Lung (tissue), 12 donors: ENCODE results near the gene ART5. TPM values are rescaled to one million over a fixed set of nuclear protein-coding genes. Genes with fewer than 3 reads are reported as not detected.
"Not testable (repeated sequence)": the region's sequence is repeated elsewhere in the genome, so short reads cannot be mapped to it uniquely, and the experiment has no call there.

Source experiments
- ATAC-seq: fragments of 200-7000 bp; cut with Tn5 transposase; one replicate; pipeline ENCODE4 v1.9.1; 2020; ENCODE audit warnings: moderate number of reproducible peaks; ENCODE audit not compliant: insufficient read depth, low FRiP score
- DNase-seq, 3 donors: peaks; one replicate each; pipeline ENCODE4 v3.0.0-alpha.2; 2013 to 2017
- H3K27ac ChIP-seq, 2 donors: one replicate each; pipeline ENCODE4 v1.5.1; 2013; ENCODE audit warnings: mild to moderate bottlenecking in 2 of 2, moderate library complexity in 2 of 2, control low read depth in 1 of 2, inconsistent platforms in 1 of 2, low read depth in 1 of 2, low read length in 1 of 2
- H3K27me3 ChIP-seq, 3 donors: one replicate each; pipeline ENCODE4 v1.5.1; 2013; ENCODE audit warnings: low read length in 2 of 3; ENCODE audit not compliant: control insufficient read depth in 3 of 3, insufficient read depth in 3 of 3
- H3K36me3 ChIP-seq, 4 donors: one replicate each; pipeline ENCODE4 v1.5.1; 2013; ENCODE audit warnings: low read length in 4 of 4, mild to moderate bottlenecking in 1 of 4, moderate library complexity in 1 of 4; ENCODE audit not compliant: control insufficient read depth in 4 of 4, insufficient read depth in 4 of 4
- H3K4me1 ChIP-seq, 5 donors: one replicate each; pipeline ENCODE4 v1.5.1; 2013; ENCODE audit warnings: low read length in 5 of 5, mild to moderate bottlenecking in 2 of 5, moderate library complexity in 1 of 5; ENCODE audit not compliant: control insufficient read depth in 5 of 5, insufficient read depth in 5 of 5
- H3K4me3 ChIP-seq: one replicate; pipeline ENCODE4 v1.5.1; 2013; ENCODE audit warnings: mild to moderate bottlenecking, control low read depth, moderate library complexity
- H3K9ac ChIP-seq, 2 donors: one replicate each; pipeline ENCODE4 v1.5.1; 2013; ENCODE audit warnings: low read length in 2 of 2, control low read depth in 1 of 2; ENCODE audit not compliant: insufficient read depth in 1 of 2
- H3K9me3 ChIP-seq, 4 donors: one replicate each; pipeline ENCODE4 v1.5.1; 2013; ENCODE audit warnings: low read length in 3 of 4, mild to moderate bottlenecking in 1 of 4, moderate library complexity in 1 of 4; ENCODE audit not compliant: control insufficient read depth in 4 of 4, insufficient read depth in 3 of 4
- CTCF ChIP-seq: IDR thresholded peaks from 2 replicates; pipeline ENCODE4 v1.5.1; 2012; ENCODE audit warnings: mild to moderate bottlenecking; ENCODE audit errors: control extremely low read depth, extremely low read depth
- whole genome bisulfite sequencing, 2 donors: extraction: QIAGEN DNeasy Blood & Tissue Kit; methylation state at CpG; one replicate each; pipeline ENCODE4 v1.1.7; 2013; 5-methylcytosine and 5-hydroxymethylcytosine counted together
- polyA plus RNA-seq, 2 donors: library from polyadenylated mRNA; stranded (reverse); fragments of 200-250 nt; gene quantifications; one replicate each; pipeline ENCODE4 v1.2.1, GENCODE V29; 2013
- total RNA-seq, 2 donors: library from RNA; depleted of rRNA in 1 of 2; stranded (reverse); fragments of >200 nt in 1 of 2; gene quantifications; one replicate each; pipeline ENCODE4 v1.2.1, GENCODE V29; 2014 to 2021
- donor health status: control.
- donor health status: control.
- donor health status: Bipolar disorder and iron deficiency.
- donor health status: healthy.
- donor health status: DM: yes; HTN: yes; CAD: no.

The ART5 gene
- total and polyA plus RNA-seq, 4 donors: 0.08 to 1.7 (median 0.61) TPM

- 90 to 97% methylated on average over 8 of the region's 8 CpGs for WGBS, 2 donors
- H3K27ac ChIP-seq: no peak overlapping the region
- no peak for TF ChIP-seq CTCF
- DNase-seq: no peak
- H3K9ac ChIP-seq: no peak overlapping the region
- H3K27me3 ChIP-seq: no peaks in the 10 kb centered on the region
- H3K9me3 ChIP-seq: no peaks in the 10 kb centered on the region
- H3K4me3 ChIP-seq: no peak overlapping the region
- no peak for ATAC-seq
- H3K4me1 ChIP-seq: no peaks in the 10 kb centered on the region
- no peaks in the 10 kb centered on the region for H3K36me3 ChIP-seq
Observed at GRCh38 chr11:3658252-3658651, 16.5 kb upstream of the ART5 start.

- ATAC-seq, H3K4me1 ChIP-seq, H3K4me3 ChIP-seq, H3K27ac ChIP-seq, H3K9ac ChIP-seq, DNase-seq, H3K9me3 ChIP-seq, H3K36me3 ChIP-seq, H3K27me3 ChIP-seq: not testable (repeated sequence)
- 84 to 89% methylated on average over 5 of the region's 5 CpGs for WGBS, 2 donors
Observed at GRCh38 chr11:3657331-3657730, 15.5 kb upstream of the ART5 start.

DNA sequence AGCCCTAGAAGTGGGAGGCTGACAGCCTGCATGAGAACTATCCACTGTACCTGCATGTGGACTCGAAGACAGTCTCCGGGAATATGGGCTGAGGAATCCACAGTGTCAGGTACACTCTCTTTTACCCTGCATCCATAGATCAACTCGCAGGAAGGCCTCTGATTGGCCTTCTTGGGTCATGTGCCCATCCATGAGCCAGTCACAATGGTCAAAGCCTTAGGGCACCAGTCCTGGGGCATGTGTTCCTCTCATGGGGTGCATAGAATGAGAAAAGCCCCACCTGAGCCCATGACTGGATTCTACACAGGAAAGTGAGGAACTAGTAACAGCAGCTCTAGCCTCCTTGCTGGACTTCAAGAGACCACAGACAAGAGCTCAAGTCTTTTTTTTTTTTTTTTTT lies 13.8 kb upstream of the ART5 start:
- TF ChIP-seq CTCF: no peak
- no peak overlapping the region for H3K9ac ChIP-seq
- no peak overlapping the region for H3K27ac ChIP-seq
- H3K4me1 ChIP-seq: no peaks in the 10 kb centered on the region
- ATAC-seq (no peak), DNase-seq (no peak)
- no peak overlapping the region for H3K4me3 ChIP-seq
- no peaks in the 10 kb centered on the region for H3K36me3 ChIP-seq
- no peaks in the 10 kb centered on the region for H3K27me3 ChIP-seq
- 92 to 99% methylated on average over 3 of the region's 3 CpGs for WGBS, 2 donors
- H3K9me3 ChIP-seq: no peaks in the 10 kb centered on the region

DNA sequence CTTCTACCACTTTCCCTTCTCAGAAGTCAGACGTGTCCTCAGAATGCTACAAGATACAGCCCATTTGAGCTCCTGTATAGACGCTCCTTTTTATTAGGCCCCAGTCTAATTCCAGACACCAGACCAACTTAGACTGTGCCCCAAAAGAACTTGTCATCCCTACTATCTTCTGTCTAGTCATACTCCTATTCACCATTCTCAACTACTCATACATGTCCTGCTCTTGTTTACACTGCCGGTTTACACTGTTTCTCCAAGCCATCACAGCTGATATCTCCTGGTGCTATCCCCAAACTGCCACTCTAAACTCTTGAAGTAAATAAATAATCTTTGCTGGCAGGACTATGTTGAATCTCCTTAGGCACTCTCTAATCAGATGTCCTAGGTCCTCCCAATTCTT lies 10.7 kb upstream of the ART5 start:
- not testable (repeated sequence) for H3K9ac ChIP-seq, H3K4me3 ChIP-seq, H3K27me3 ChIP-seq, DNase-seq, H3K27ac ChIP-seq, H3K9me3 ChIP-seq, H3K4me1 ChIP-seq, ATAC-seq, H3K36me3 ChIP-seq
- 96% methylated on average over 2 of the region's 3 CpGs for WGBS, 2 donors

GRCh38 chr11:3649374-3649773 lies 7.6 kb upstream of the ART5 start:
- not testable (repeated sequence) for H3K9ac ChIP-seq, H3K9me3 ChIP-seq, H3K4me1 ChIP-seq, H3K36me3 ChIP-seq, H3K4me3 ChIP-seq, ATAC-seq, H3K27me3 ChIP-seq, H3K27ac ChIP-seq, DNase-seq
- WGBS, 2 donors: 39 to 67% methylated on average over 9 of the region's 9 CpGs

GRCh38 chr11:3648843-3649242 lies 7.1 kb upstream of the ART5 start:
- H3K27me3 ChIP-seq, H3K4me3 ChIP-seq, H3K4me1 ChIP-seq, H3K36me3 ChIP-seq, H3K27ac ChIP-seq, ATAC-seq, H3K9ac ChIP-seq, H3K9me3 ChIP-seq, DNase-seq: not testable (repeated sequence)
- 72 to 88% methylated on average over 13 of the region's 13 CpGs for WGBS, 2 donors
